Measurements from ENCODE around the gene HNRNPU. TPM values are rescaled to one million over a fixed set of nuclear protein-coding genes. Genes with fewer than 3 reads are reported as not detected.

The HNRNPU gene
- total and polyA plus RNA-seq, 10 donors = 121 to 457 (median 280) TPM

DNA sequence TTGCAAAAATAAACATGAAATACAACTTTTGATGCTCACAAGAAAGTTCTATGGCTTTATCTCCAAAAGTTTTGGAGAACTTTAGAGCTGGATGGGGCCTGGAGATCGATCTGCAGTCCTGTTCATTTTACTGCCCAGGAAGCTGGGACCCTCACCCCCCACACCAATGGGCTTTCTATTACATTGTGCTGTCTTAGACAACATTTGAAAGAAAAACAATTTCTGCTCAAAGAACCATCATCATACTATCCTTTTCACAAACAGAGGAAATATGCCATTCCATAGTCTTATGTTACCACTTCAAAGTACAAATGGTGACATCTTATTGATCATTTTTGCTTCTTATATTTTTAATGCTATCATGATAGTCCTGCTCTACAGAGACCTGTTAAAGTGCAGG is 2.0 kb upstream of the HNRNPU start:
- intact Hi-C loops (cut with DNase I; ENCODE audit: low total_unique reads) = no loop called here

DNA sequence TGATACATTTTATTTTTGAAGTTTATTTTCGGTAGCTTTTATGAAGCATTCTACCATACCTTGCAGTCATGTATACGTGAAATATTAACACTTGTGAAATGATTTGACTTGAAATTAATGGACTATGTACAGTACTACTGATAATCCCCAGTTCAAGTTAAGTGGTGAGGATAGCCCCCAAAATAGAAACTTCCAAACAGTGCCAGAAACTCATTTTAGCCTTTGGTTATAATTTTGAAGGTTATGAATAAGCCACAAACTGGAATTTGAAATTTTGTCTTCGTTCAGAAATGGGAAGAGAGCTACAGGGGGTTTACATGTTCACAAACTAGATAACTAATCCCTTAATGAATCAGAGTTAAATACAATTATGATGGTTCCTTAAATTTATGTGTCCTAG is 1.5 kb upstream of the HNRNPU start:
- Histone ChIP-seq H3K4me3 (no peak overlapping the region), H3K27me3 (replicated peaks in 1 of 7) (no peaks in the 10 kb centered on the region), H3K27ac (peak overlapping the region; percentile 99 to 100 (median 100)), H3K9me3 (no peaks in the 10 kb centered on the region), H3K4me1 (peaks cover 16 to 34% (median 28%) of the 10 kb centered on the region in 6 donors), H3K36me3 (peaks cover 0 to 12% (median 1%) of the 10 kb centered on the region in 6 donors)
- intact Hi-C loops (cut with DNase I; ENCODE audit: low total_unique reads) = no loop called here
- TF ChIP-seq, protein P1, sequence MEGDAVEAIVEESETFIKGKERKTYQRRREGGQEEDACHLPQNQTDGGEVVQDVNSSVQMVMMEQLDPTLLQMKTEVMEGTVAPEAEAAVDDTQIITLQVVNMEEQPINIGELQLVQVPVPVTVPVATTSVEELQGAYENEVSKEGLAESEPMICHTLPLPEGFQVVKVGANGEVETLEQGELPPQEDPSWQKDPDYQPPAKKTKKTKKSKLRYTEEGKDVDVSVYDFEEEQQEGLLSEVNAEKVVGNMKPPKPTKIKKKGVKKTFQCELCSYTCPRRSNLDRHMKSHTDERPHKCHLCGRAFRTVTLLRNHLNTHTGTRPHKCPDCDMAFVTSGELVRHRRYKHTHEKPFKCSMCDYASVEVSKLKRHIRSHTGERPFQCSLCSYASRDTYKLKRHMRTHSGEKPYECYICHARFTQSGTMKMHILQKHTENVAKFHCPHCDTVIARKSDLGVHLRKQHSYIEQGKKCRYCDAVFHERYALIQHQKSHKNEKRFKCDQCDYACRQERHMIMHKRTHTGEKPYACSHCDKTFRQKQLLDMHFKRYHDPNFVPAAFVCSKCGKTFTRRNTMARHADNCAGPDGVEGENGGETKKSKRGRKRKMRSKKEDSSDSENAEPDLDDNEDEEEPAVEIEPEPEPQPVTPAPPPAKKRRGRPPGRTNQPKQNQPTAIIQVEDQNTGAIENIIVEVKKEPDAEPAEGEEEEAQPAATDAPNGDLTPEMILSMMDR (IDR thresholded peaks at IDR 0.05 in 8 of 11, conservative IDR thresholded peaks at IDR 0.05 in 3 of 11) = no peak
- TF ChIP-seq POLR2AphosphoS5 (IDR thresholded peaks at IDR 0.05) (no peak), POLR2A (IDR thresholded peaks at IDR 0.05) (no peak)
- WGBS, 5 donors = 56 to 86% (median 63%) methylated on average over 3 of the region's 3 CpGs
- DNase-seq = no peak

More for the DNA sequence above, 2.0 kb upstream of the HNRNPU start:
- H3K27me3 ChIP-seq (replicated peaks in 1 of 7) = no peaks in the 10 kb centered on the region
- DNase-seq = no peak
- TF ChIP-seq, protein P1 (IDR thresholded peaks at IDR 0.05 in 8 of 11, conservative IDR thresholded peaks at IDR 0.05 in 3 of 11) = no peak
- no peak for TF ChIP-seq POLR2AphosphoS5 (IDR thresholded peaks at IDR 0.05)
- no peak for TF ChIP-seq POLR2A (IDR thresholded peaks at IDR 0.05)
- WGBS, 5 donors = 88 to 93% (median 92%) methylated on average over 1 of the region's 1 CpG
- H3K4me1 ChIP-seq = peaks cover 11 to 29% (median 22%) of the 10 kb centered on the region in 6 donors
- H3K36me3 ChIP-seq = peaks cover 0 to 7% (median 0%) of the 10 kb centered on the region in 6 donors
- peak overlapping the region in 1 of 8 donors; percentile 100 for H3K27ac ChIP-seq
- no peak overlapping the region for H3K4me3 ChIP-seq
- no peaks in the 10 kb centered on the region for H3K9me3 ChIP-seq

DNA sequence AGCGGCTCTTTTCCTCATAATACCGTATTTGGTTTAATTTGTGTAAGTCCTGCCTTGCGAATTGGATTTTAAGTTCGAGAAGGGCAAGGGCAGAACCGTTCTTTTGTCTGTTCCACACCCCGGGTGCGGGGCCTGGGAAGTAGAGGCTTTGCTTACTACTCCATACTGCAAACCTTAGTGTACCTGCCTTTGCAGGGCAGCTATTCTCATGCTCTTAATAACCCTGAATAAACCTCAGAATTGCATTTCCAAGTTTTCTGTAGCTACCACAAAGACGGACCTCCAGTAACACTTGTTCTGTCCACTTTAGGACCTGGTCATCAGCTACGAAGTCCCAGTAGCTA is 657 bp upstream of the HNRNPU start:
- Histone ChIP-seq H3K4me3 (peak overlapping the region; percentile 71 to 97 (median 90)), H3K27ac (peak overlapping the region; percentile 99 to 100 (median 100)), H3K4me1 (peaks cover 24 to 42% (median 36%) of the 10 kb centered on the region in 6 donors), H3K36me3 (peaks cover 0 to 20% (median 9%) of the 10 kb centered on the region in 6 donors), H3K9me3 (no peaks in the 10 kb centered on the region), H3K27me3 (replicated peaks in 1 of 7) (no peaks in the 10 kb centered on the region)
- peak; percentile 86 for DNase-seq
- intact Hi-C loops (cut with DNase I; ENCODE audit: low total_unique reads) = no loop called here
- 20 to 28% (median 21%) methylated on average over 9 of the region's 9 CpGs for WGBS, 5 donors
- TF ChIP-seq, protein P1 (IDR thresholded peaks at IDR 0.05 in 8 of 11, conservative IDR thresholded peaks at IDR 0.05 in 3 of 11) = no peak
- TF ChIP-seq POLR2A (IDR thresholded peaks at IDR 0.05) (no peak), POLR2AphosphoS5 (IDR thresholded peaks at IDR 0.05) (no peak)

DNA sequence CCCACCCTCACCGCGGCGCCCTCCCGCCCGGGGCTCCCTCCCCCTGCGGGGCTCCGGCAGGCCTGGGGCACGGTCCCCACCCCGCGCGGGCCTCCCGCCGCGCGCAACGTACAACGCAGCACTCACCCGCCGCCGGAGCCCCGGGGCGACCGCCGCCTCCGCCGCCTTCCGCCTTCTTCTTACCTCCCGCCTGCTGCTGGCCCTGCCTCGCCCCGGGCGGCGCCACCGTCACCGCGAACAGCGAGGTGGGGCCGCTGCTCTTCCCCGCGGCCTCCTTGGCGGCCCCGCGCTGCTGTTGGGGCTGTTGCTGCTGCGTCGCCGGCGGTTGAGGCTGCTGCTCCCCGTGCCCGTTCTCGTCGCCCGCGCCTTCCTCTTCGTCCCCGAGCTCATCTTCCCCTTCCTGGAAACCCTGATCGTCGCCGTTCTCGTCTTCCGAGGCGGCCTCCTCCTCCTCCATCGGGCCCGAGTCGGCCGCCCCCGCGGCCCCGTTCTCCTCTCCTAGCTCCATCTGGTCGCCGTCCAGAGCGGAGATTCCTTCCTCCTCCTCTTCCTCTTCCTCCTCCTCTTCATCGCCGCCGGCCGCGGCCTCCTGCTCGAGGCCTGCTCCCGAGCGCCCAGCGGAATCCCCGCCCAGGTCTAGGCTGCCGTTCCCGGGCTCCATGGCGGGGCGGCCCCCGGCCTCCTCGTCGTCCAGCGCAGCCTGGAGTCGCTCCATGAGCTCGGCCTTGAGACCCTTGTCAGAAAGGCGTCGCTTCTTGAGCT is 671 bp downstream of the HNRNPU start:
- WGBS, 5 donors = 0 to 1% (median 0%) methylated on average over 58 to 92 of the region's 92 CpGs

More for the DNA sequence above, 671 bp downstream of the HNRNPU start:
- no peak for TF ChIP-seq POLR2A (IDR thresholded peaks at IDR 0.05)
- peak; percentile 93 for DNase-seq
- Histone ChIP-seq H3K27ac (peak overlapping the region; percentile 99 to 100 (median 100)), H3K27me3 (replicated peaks in 1 of 7) (no peaks in the 10 kb centered on the region), H3K4me3 (peak overlapping the region; percentile 71 to 97 (median 90)), H3K36me3 (peaks cover 0 to 33% (median 22%) of the 10 kb centered on the region in 6 donors), H3K4me1 (peaks cover 36 to 55% (median 49%) of the 10 kb centered on the region in 6 donors), H3K9me3 (no peaks in the 10 kb centered on the region)
- intact Hi-C loops (cut with DNase I; ENCODE audit: low total_unique reads) = loop anchor here (2.0 kb wide), 1 partner anchor 107 kb away; no protein-coding TSS in a partner anchor

Data from spleen (tissue), 11 donors.